PC-3 (cell line): ENCODE data around the gene STARD10. TPM values are rescaled to one million over a fixed set of nuclear protein-coding genes. Genes with fewer than 3 reads are reported as not detected.

ENCODE experiments used
- ATAC-seq: fragments of 200-7000 bp; cut with Tn5 transposase; 2 replicates; pipeline ENCODE4 v1.9.1; 2020; ENCODE audit warnings: mild to moderate bottlenecking, moderate library complexity
- BruUV-seq: library from RNA; stranded (reverse); fragments of 400-500 nt; replicated peaks from 2 replicates; lab custom pipeline; 2021; lab: Mats Ljungman, UMichigan
- CTCF ChIA-PET: fragments of 300-600 bp; sonication (Branson Sonifier 250); formaldehyde crosslinking; loops from one replicate; lab custom pipeline; 2022; ENCODE audit warnings: antibody characterized with exemption; lab: Charles Lee
- POLR2A ChIA-PET: fragments of 300-600 bp; sonication (Branson Sonifier 250); formaldehyde crosslinking; loops from one replicate; lab custom pipeline; 2022; ENCODE audit warnings: antibody characterized with exemption; ENCODE audit not compliant: unreplicated experiment; lab: Charles Lee
- DNase-seq: peaks from one replicate; pipeline ENCODE4 v3.0.0-alpha.2; 2015
- H2AFZ ChIP-seq: fragments of 300-600 bp; sonication (generic); 2 replicates; pipeline ENCODE4 v1.6.0; 2016; ENCODE audit warnings: antibody characterized with exemption, low read length
- H3F3A ChIP-seq: fragments of 300-600 bp; sonication (generic); one replicate; pipeline ENCODE4 v1.6.0; 2017; ENCODE audit warnings: antibody characterized with exemption, low read length, control low read depth, mild to moderate bottlenecking; ENCODE audit not compliant: unreplicated experiment
- H3K27ac ChIP-seq: fragments of 300-600 bp; sonication (generic); 2 replicates; pipeline ENCODE4 v1.5.1; 2016; ENCODE audit warnings: mild to moderate bottlenecking, low read length
- H3K27me3 ChIP-seq: fragments of 300-600 bp; sonication (generic); 2 replicates; pipeline ENCODE4 v1.6.1; 2016; ENCODE audit warnings: low read length, mixed read lengths
- H3K36me3 ChIP-seq: fragments of 300-600 bp; sonication (generic); 2 replicates; pipeline ENCODE4 v1.6.1; 2016; ENCODE audit warnings: low read depth, mixed run types, low read length, mixed read lengths
- H3K4me1 ChIP-seq: fragments of 300-600 bp; sonication (generic); 2 replicates; pipeline ENCODE4 v1.5.1; 2016; ENCODE audit warnings: low read length; ENCODE audit not compliant: insufficient read depth
- H3K4me2 ChIP-seq: fragments of 300-600 bp; sonication (generic); 2 replicates; pipeline ENCODE4 v1.6.0; 2016; ENCODE audit warnings: low read length
- H3K4me3 ChIP-seq: fragments of 300-600 bp; sonication (generic); 2 replicates; pipeline ENCODE4 v1.5.1; 2016; ENCODE audit warnings: mild to moderate bottlenecking, low read length, mixed read lengths
- H3K79me2 ChIP-seq: fragments of 300-600 bp; sonication (generic); 2 replicates; pipeline ENCODE4 v1.6.1; 2017; ENCODE audit warnings: low read length, mixed read lengths
- H3K9ac ChIP-seq: fragments of 300-600 bp; sonication (generic); 2 replicates; pipeline ENCODE4 v1.6.0; 2016; ENCODE audit warnings: mild to moderate bottlenecking, low read length
- H3K9me2 ChIP-seq: fragments of 300-600 bp; sonication (generic); replicated peaks from 2 replicates; pipeline ENCODE4 v1.6.1; 2016; ENCODE audit warnings: mixed run types, low read length, mixed read lengths
- H3K9me3 ChIP-seq: fragments of 300-600 bp; sonication (generic); 2 replicates; pipeline ENCODE4 v1.6.1; 2016; ENCODE audit warnings: low read length, mixed read lengths
- H4K20me1 ChIP-seq: fragments of 300-600 bp; sonication (generic); 2 replicates; pipeline ENCODE4 v1.6.1; 2016; ENCODE audit warnings: low read length, mixed read lengths
- EZH2 ChIP-seq: fragments of 300-600 bp; sonication (generic); IDR thresholded peaks from one replicate; pipeline ENCODE4 v1.6.1; 2017; ENCODE audit warnings: antibody characterized with exemption, mild to moderate bottlenecking, low read length; ENCODE audit not compliant: unreplicated experiment
- EZH2phosphoT487 ChIP-seq: fragments of 300-600 bp; sonication (generic); IDR thresholded peaks from 2 replicates; pipeline ENCODE4 v1.6.1; 2018; ENCODE audit warnings: mild to moderate bottlenecking, antibody characterized with exemption, low read length, borderline replicate concordance
- intact Hi-C: fragments of 100-400 bp; cut with micrococcal nuclease; formaldehyde crosslinking; loops from 2 replicates; pipeline ENCODE4 v1.9.0; 2023
- total RNA-seq: library from RNA; depleted of rRNA; stranded (reverse); fragments of >200 nt; gene quantifications from 2 replicates; pipeline ENCODE4 v1.2.3, GENCODE V29; 2014
- TF ChIP-seq, protein P1 (sequence below): fragments of 300-600 bp; sonication (generic); conservative IDR thresholded peaks from 2 replicates; pipeline ENCODE4 v1.5.1; 2017; ENCODE audit warnings: antibody characterized with exemption, low read depth, mild to moderate bottlenecking, low read length

Gene STARD10
- total RNA-seq, 1 experiment from 2014 or later: 284 TPM

DNA sequence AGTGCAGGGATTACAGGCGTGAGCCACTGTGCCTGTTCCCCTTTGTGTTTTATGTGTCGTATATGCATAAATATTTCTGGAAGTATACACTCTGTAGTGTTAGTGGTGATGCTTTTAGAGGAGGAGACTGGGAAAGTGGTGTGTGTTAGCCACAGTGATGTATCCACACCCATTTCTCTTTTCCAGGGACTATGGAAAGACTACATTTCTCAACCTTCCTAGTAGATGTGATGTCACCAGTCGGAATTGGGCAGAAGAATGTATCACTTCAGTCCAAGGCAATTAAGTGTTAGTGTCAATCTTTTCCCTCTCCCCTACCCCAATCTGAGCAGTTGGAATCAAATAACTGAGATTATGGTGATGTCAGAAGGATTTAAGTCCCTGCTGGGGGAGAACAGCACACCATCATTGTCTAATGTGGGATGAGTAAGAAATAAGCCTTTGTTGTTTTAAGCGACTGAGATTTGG is 14.5 kb upstream of the STARD10 start:
- H3K79me2 ChIP-seq: peaks cover 26% of the 10 kb centered on the region
- CTCF ChIA-PET: no interaction called here
- peaks cover 7% of the 10 kb centered on the region; the same call in 1 of the 2 replicates for H3K36me3 ChIP-seq
- POLR2A ChIA-PET: no interaction called here
- TF ChIP-seq EZH2phosphoT487: no peak
- no peak for TF ChIP-seq EZH2
- TF ChIP-seq, protein P1, sequence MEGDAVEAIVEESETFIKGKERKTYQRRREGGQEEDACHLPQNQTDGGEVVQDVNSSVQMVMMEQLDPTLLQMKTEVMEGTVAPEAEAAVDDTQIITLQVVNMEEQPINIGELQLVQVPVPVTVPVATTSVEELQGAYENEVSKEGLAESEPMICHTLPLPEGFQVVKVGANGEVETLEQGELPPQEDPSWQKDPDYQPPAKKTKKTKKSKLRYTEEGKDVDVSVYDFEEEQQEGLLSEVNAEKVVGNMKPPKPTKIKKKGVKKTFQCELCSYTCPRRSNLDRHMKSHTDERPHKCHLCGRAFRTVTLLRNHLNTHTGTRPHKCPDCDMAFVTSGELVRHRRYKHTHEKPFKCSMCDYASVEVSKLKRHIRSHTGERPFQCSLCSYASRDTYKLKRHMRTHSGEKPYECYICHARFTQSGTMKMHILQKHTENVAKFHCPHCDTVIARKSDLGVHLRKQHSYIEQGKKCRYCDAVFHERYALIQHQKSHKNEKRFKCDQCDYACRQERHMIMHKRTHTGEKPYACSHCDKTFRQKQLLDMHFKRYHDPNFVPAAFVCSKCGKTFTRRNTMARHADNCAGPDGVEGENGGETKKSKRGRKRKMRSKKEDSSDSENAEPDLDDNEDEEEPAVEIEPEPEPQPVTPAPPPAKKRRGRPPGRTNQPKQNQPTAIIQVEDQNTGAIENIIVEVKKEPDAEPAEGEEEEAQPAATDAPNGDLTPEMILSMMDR: no peak
- H3K9ac ChIP-seq: no peak overlapping the region
- no peak overlapping the region for H3K4me2 ChIP-seq
- BruUV-seq: no TSS peak
- H3K27ac ChIP-seq: no peak overlapping the region
- intact Hi-C loops: no loop called here
- no peak overlapping the region for H2AFZ ChIP-seq
- H3K4me1 ChIP-seq: peaks cover 16% of the 10 kb centered on the region
- no peaks in the 10 kb centered on the region for H3K9me2 ChIP-seq
- ATAC-seq (no peak), DNase-seq (no peak)
- no peaks in the 10 kb centered on the region for H3K27me3 ChIP-seq
- H3K4me3 ChIP-seq: no peak overlapping the region
- H4K20me1 ChIP-seq: 0 out of 2 replicates have a peak, but pooled peaks cover 7% of the 10 kb centered on the region
- H3F3A ChIP-seq: no peaks in the 10 kb centered on the region
- no peaks in the 10 kb centered on the region for H3K9me3 ChIP-seq

DNA sequence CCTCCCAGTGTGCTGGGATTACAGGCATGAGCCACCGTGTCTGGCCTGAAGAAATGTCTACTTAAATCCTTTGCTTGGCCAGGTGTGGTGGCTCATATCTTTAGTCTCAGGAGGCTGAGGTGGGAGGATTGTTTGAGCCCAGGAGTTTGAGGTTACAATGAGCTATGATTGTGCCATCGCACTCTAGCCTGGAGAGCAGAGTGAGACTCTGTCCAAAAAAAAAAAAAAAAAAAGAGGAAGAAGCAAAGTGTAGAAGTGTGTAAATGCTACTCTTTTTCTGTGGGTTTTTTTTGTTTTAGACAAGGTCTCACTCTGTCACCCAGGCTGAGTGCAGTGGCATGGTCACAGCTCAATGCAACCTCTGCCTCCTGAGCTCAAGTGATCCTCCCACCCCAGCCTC is 13.9 kb upstream of the STARD10 start:
- H3K27ac ChIP-seq: no peak overlapping the region
- CTCF ChIA-PET: no interaction called here

More for the DNA sequence above, 13.9 kb upstream of the STARD10 start:
- Histone ChIP-seq H3K36me3 (peaks cover 7% of the 10 kb centered on the region; the same call in 1 of the 2 replicates), H3K79me2 (peaks cover 20% of the 10 kb centered on the region), H3K4me3 (no peak overlapping the region), H3K4me2 (no peak overlapping the region), H3F3A (no peaks in the 10 kb centered on the region), H4K20me1 (0 out of 2 replicates have a peak, but pooled peaks cover 7% of the 10 kb centered on the region), H3K9me3 (no peaks in the 10 kb centered on the region), H3K9me2 (no peaks in the 10 kb centered on the region), H3K4me1 (peaks cover 12% of the 10 kb centered on the region), H3K27me3 (no peaks in the 10 kb centered on the region), H2AFZ (no peak overlapping the region), H3K9ac (no peak overlapping the region)
- BruUV-seq: no TSS peak
- ATAC-seq: no peak
- intact Hi-C loops: no loop called here
- POLR2A ChIA-PET: no interaction called here
- no peak for DNase-seq
- TF ChIP-seq EZH2 (no peak), EZH2phosphoT487 (no peak)
- TF ChIP-seq, protein P1: no peak
